ENCODE results near the gene PFKL. TPM values are rescaled to one million over a fixed set of nuclear protein-coding genes. Genes with fewer than 3 reads are reported as not detected.

PFKL gene
- total RNA-seq, 2 donors from 2014 or later: 132 to 176 TPM

DNA sequence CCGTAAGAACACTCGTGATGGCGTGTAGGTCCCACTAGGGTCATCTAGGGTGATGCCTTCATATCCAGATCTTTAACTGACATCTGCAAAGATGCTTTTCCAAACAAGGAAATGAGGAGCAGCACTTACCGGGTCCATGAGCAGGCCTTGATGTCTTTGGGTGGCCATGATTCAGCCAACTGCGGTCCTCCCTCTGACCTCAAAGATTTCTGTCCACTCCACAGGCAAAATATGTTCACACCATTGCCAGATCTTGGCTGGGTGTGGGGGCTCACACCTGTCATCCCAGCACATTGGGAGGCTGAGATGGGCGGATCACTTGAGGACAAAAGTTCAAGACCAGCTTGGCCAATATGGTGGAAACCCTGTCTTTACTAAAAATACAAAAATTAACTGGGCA, 71.7 kb downstream of the PFKL start:
- H3K27ac Mint-ChIP-seq: peak overlapping the region; percentile 29
- H3K36me3 Mint-ChIP-seq (ENCODE audit: low read depth): peaks cover 5% of the 10 kb centered on the region
- H3K9me3 ChIP-seq (ENCODE audit: control insufficient read depth, low read length, poor library complexity, severe bottlenecking): no peaks in the 10 kb centered on the region
- ATAC-seq: no peak
- H3K27me3 Mint-ChIP-seq: no peaks in the 10 kb centered on the region
- no peak overlapping the region for H3K4me3 Mint-ChIP-seq
- no peak for DNase-seq
- peaks cover 22% of the 10 kb centered on the region for H3K4me1 Mint-ChIP-seq

DNA sequence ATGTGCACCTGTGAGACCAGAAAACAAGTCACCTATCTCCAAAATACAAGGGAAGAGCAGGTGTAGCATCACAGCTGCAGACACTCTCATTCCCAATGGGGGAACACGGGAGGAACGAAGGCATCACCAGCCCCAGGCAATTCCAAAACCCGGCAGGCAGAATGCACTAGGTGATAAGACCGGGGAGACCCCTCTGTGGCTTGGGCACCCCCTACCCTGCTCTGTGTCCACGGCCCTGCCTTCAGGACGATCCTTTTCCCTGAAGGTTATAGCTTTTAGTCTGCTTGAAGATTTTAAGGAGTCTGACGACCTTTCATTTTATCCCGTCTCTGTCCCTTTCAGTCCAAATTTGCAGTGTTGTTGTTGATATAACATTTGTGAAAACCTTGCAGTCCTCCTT, 72.8 kb downstream of the PFKL start:
- H3K27ac Mint-ChIP-seq: no peak overlapping the region
- no peaks in the 10 kb centered on the region for H3K9me3 ChIP-seq (ENCODE audit: control insufficient read depth, low read length, poor library complexity, severe bottlenecking)
- peaks cover 5% of the 10 kb centered on the region for H3K36me3 Mint-ChIP-seq (ENCODE audit: low read depth)
- ATAC-seq (no peak), DNase-seq (no peak)
- H3K4me1 Mint-ChIP-seq: peaks cover 21% of the 10 kb centered on the region
- H3K27me3 Mint-ChIP-seq: no peaks in the 10 kb centered on the region
- no peak overlapping the region for H3K4me3 Mint-ChIP-seq

DNA sequence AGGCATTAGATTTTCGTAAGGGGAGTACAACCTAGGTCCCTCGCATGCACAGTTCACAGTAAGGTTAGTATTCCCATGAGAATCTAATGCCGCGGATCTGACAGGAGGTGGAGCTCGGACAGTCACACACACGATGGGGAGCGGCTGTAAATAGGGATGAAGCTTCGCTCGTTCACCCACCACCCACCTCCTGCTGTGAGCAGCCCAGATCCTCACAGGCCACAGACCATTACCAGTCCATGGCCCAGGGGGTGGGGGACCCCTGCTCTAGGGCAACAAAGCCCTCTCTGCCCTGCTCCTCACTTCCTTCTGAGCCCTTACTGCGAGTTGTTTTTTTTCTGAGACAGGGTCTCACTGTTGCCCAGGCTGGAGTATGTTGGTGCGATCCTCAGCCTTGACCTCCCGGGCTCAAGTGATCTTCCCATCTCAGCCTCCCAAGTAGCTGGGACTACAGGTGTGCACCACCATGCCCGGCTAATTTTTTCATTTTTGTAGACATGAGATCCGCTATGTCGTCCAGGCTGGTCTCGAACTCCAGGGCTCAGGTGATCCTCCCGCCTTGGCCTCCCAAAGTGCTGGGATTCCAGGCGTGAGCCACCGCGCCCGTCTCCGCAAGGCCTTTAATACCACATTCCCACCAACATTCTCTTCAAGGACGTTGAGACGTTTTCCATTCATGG, 74.9 kb downstream of the PFKL start:
- Mint-ChIP-seq H3K4me1 (peaks cover 18% of the 10 kb centered on the region), H3K36me3 (ENCODE audit: low read depth) (peaks cover 5% of the 10 kb centered on the region), H3K4me3 (peak overlapping the region; percentile 65), H3K27ac (peak overlapping the region; percentile 51), H3K27me3 (no peaks in the 10 kb centered on the region)
- ATAC-seq: no peak
- no peaks in the 10 kb centered on the region for H3K9me3 ChIP-seq (ENCODE audit: control insufficient read depth, low read length, poor library complexity, severe bottlenecking)
- DNase-seq: no peak

DNA sequence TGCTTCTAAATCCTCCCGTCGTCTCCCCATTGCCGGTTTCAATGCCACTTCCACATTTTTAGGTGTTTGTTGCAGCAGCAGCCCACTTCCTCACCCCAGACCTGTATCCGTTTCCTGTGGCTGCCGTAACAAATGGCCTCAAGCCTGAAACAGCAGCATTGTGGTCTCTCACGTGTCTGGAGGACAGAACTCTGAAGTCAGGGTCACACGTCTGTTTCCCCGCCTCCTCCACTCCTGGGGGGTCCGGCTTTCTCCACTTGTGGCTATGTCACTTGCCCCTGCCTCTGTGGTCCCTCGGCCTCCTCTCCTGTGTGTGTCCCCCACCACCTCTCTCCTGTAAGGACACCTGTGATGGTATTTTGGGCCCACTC, 75.4 kb downstream of the PFKL start:
- H3K4me1 Mint-ChIP-seq: peaks cover 18% of the 10 kb centered on the region
- H3K9me3 ChIP-seq (ENCODE audit: control insufficient read depth, low read length, poor library complexity, severe bottlenecking): no peaks in the 10 kb centered on the region
- peak overlapping the region; percentile 65 for H3K4me3 Mint-ChIP-seq
- DNase-seq (no peak), ATAC-seq (peak; percentile 49)
- H3K36me3 Mint-ChIP-seq (ENCODE audit: low read depth): peaks cover 5% of the 10 kb centered on the region
- no peaks in the 10 kb centered on the region for H3K27me3 Mint-ChIP-seq
- peak overlapping the region; percentile 51 for H3K27ac Mint-ChIP-seq

DNA sequence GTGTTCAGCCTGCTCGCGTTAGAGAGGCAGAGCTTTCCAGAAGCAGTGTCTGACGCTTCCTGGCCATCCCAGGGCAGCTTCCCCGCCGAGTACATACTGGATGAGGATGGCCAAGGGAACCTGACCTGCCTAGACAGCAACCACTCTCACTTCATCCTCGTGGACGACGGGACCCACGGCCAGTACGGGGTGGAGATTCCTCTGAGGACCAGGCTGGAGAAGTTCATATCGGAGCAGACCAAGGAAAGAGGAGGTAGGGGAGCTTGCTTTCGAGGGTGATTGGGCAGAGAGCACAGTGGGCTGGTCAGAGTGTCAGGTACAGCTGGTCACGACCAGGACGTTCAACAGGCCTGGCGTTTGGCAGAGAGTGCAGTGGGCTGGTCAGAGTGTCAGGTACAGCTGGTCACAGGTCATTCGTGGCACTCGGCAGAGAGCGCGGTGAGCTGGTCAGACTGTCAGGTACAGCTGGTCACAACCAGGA, 75.9 kb downstream of the PFKL start:
- Mint-ChIP-seq H3K27me3 (no peaks in the 10 kb centered on the region), H3K27ac (no peak overlapping the region), H3K4me3 (peak overlapping the region; percentile 65), H3K36me3 (ENCODE audit: low read depth) (peaks cover 6% of the 10 kb centered on the region), H3K4me1 (peaks cover 20% of the 10 kb centered on the region)
- DNase-seq (no peak), ATAC-seq (no peak)
- no peaks in the 10 kb centered on the region for H3K9me3 ChIP-seq (ENCODE audit: control insufficient read depth, low read length, poor library complexity, severe bottlenecking)

DNA sequence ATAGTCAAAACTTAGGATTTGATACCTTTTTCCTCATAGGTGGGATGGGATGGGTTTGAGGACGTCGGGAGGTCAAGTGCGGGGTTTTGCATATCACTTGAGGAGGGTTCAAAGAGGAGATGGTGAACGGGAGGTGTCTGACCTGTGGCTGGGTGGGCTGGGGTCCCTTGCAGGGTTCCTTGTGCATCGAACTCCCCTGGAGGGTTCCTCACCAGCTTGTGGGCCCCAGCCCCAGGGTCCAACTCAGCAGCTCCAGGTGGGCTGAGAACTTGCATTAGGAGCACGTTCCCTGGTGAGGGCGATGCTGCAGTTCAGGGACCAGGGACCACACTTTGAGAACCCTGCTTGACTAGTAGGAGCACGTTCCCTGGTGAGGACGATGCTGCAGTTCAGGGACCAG, 76.8 kb downstream of the PFKL start:
- no peak for ATAC-seq
- H3K4me1 Mint-ChIP-seq: peaks cover 20% of the 10 kb centered on the region

More for the DNA sequence above, 76.8 kb downstream of the PFKL start:
- Mint-ChIP-seq H3K36me3 (ENCODE audit: low read depth) (peaks cover 8% of the 10 kb centered on the region), H3K27ac (no peak overlapping the region), H3K4me3 (no peak overlapping the region), H3K27me3 (no peaks in the 10 kb centered on the region)
- H3K9me3 ChIP-seq (ENCODE audit: control insufficient read depth, low read length, poor library complexity, severe bottlenecking): no peaks in the 10 kb centered on the region
- no peak for DNase-seq

Other genes starting within 250 kb of the PFKL start
- gene PWP2, start 192.7 kb upstream of the PFKL start, total RNA-seq: 10 to 100 TPM; 21.9 to 28.7 TPM
- gene GATD3, start 166.4 kb upstream of the PFKL start, total RNA-seq: 10 to 100 TPM; 39.8 to 50.5 TPM
- 10 to 100 TPM in 1 of 2 donors, 1 to 10 TPM in 1; 9.4 to 19.1 TPM for gene ICOSLG, start 59.1 kb upstream of the PFKL start, total RNA-seq
- gene DNMT3L, start 38.2 kb upstream of the PFKL start, total RNA-seq: not detected
- 1 to 10 TPM; 1.4 to 3.4 TPM for gene AIRE, start 14.2 kb upstream of the PFKL start, total RNA-seq
- gene CFAP410, start 39.3 kb downstream of the PFKL start, total RNA-seq: 10 to 100 TPM; 48.0 to 54.2 TPM
- 10 to 100 TPM in 1 of 2 donors, 1 to 10 TPM in 1; 2.7 to 26.1 TPM for gene TRPM2, start 53.6 kb downstream of the PFKL start, total RNA-seq
- gene LRRC3, start 155.5 kb downstream of the PFKL start, total RNA-seq: 1 to 10 TPM in 1 of 2 donors, under 1 TPM in 1; 0.85 to 1.0 TPM
- not detected for gene KRTAP10-1, start 240.1 kb downstream of the PFKL start, total RNA-seq